PC-9 (cell line): ENCODE results near the gene ABHD16A. TPM values are rescaled to one million over a fixed set of nuclear protein-coding genes. Genes with fewer than 3 reads are reported as not detected.
A peak's percentile ranks its signal among the peaks of the same experiment; 100 is the strongest.

Experiments used
- BruUV-seq: library from RNA; stranded (reverse); fragments of 400-500 nt; replicated peaks from 2 replicates; lab custom pipeline; 2021; lab: Mats Ljungman, UMichigan
- CTCF ChIA-PET: fragments of 300-600 bp; sonication (Branson Sonifier 250); formaldehyde crosslinking; loops from one replicate; lab custom pipeline; 2022; ENCODE audit warnings: antibody characterized with exemption; lab: Charles Lee
- POLR2A ChIA-PET: fragments of 300-600 bp; sonication (Branson Sonifier 250); formaldehyde crosslinking; loops from one replicate; lab custom pipeline; 2022; ENCODE audit warnings: antibody characterized with exemption; ENCODE audit not compliant: unreplicated experiment; lab: Charles Lee
- DNase-seq, 2 experiments: peaks; one replicate each; pipeline versions ENCODE4 v3.0.0 to v3.0.0-alpha.2; 2015 to 2022; ENCODE audit warnings: mixed read lengths in 1 of 2
- H2AFZ ChIP-seq: fragments of 200-600 bp; sonication (generic); 2 replicates; pipeline ENCODE4 v1.8.1; 2017; ENCODE audit warnings: antibody characterized with exemption
- H3F3A ChIP-seq: fragments of 200-600 bp; sonication (generic); 2 replicates; pipeline ENCODE4 v1.8.1; 2017; ENCODE audit warnings: antibody characterized with exemption, mild to moderate bottlenecking, low read depth; ENCODE audit not compliant: insufficient read depth
- H3K27ac ChIP-seq: fragments of 200-600 bp; sonication (generic); 2 replicates; pipeline ENCODE4 v1.6.1; 2016; ENCODE audit warnings: mixed run types
- H3K27me3 ChIP-seq: fragments of 200-600 bp; sonication (generic); 2 replicates; pipeline ENCODE4 v1.6.1; 2016; ENCODE audit warnings: low read depth, mixed run types; ENCODE audit not compliant: insufficient read depth
- H3K36me3 ChIP-seq: fragments of 200-600 bp; sonication (generic); 2 replicates; pipeline ENCODE4 v1.6.1; 2016; ENCODE audit warnings: low read depth, mixed run types
- H3K4me1 ChIP-seq: fragments of 200-600 bp; sonication (generic); replicated peaks from 2 replicates; pipeline ENCODE4 v1.6.1; 2016; ENCODE audit warnings: mixed run types; ENCODE audit not compliant: insufficient read depth
- H3K4me2 ChIP-seq: fragments of 200-600 bp; sonication (generic); 2 replicates; pipeline ENCODE4 v1.6.1; 2017; ENCODE audit warnings: mixed run types
- H3K4me3 ChIP-seq: fragments of 200-600 bp; sonication (generic); 2 replicates; pipeline ENCODE4 v1.6.1; 2016; ENCODE audit warnings: mixed run types
- H3K79me2 ChIP-seq: fragments of 200-600 bp; sonication (generic); 2 replicates; pipeline ENCODE4 v1.6.1; 2017; ENCODE audit warnings: low read depth, mixed run types
- H3K9me2 ChIP-seq: fragments of 200-600 bp; sonication (generic); 2 replicates; pipeline ENCODE4 v1.8.1; 2017; ENCODE audit warnings: mild to moderate bottlenecking; ENCODE audit not compliant: insufficient read depth
- H3K9me3 ChIP-seq: fragments of 200-600 bp; sonication (generic); 2 replicates; pipeline ENCODE4 v1.8.1; 2016; ENCODE audit warnings: low read depth; ENCODE audit not compliant: insufficient read depth
- H4K20me1 ChIP-seq: fragments of 200-600 bp; sonication (generic); 2 replicates; pipeline ENCODE4 v1.8.1; 2017; ENCODE audit not compliant: insufficient read depth
- EZH2 ChIP-seq: fragments of 200-600 bp; sonication (generic); IDR thresholded peaks from 2 replicates; pipeline ENCODE4 v1.8.0; 2017; ENCODE audit warnings: antibody characterized with exemption, low read depth
- intact Hi-C: fragments of 100-400 bp; cut with micrococcal nuclease; formaldehyde crosslinking; loops from one replicate; pipeline ENCODE4 v1.10.0; 2022; ENCODE audit not compliant: unreplicated experiment
- total RNA-seq: library from RNA; stranded (reverse); gene quantifications from 2 replicates; pipeline ENCODE4 v1.2.3, GENCODE V29; 2021
- TF ChIP-seq, protein P1 (sequence below): fragments of 200-600 bp; sonication (generic); conservative IDR thresholded peaks from 2 replicates; pipeline ENCODE4 v1.6.1; 2017; ENCODE audit warnings: mixed run types, antibody characterized with exemption, mild to moderate bottlenecking, moderate library complexity

Gene ABHD16A
- total RNA-seq, 1 experiment from 2014 or later = 35.2 TPM

DNA sequence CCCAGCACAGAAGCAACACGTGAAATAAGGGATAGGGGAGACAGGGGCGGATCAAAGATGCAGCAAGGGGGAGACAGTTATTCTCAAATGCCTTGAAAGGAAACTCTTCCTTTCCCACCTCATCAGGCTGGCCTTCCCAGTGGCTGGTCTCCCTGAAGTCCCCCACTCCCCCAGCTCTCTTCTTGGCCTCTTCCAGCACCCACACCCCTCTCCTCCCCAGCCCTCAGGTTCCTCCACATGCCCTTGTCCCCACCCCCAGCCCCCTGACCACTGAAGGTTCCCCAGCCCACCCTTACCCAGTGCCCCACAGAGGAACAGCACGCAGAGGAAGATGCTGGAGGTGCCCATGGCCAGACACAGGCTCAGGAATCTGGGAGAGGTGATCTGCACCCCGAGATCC is 10.3 kb upstream of the ABHD16A start:
- no peak overlapping the region for H3K4me2 ChIP-seq
- H3K79me2 ChIP-seq = no peaks in the 10 kb centered on the region
- no peaks in the 10 kb centered on the region for H3K36me3 ChIP-seq
- no peak overlapping the region for H2AFZ ChIP-seq
- peaks cover 8% of the 10 kb centered on the region; the same call in 1 of the 2 replicates for H3F3A ChIP-seq
- H4K20me1 ChIP-seq = no peaks in the 10 kb centered on the region
- no peak overlapping the region for H3K27ac ChIP-seq
- CTCF ChIA-PET = no interaction called here
- POLR2A ChIA-PET = no interaction called here
- no peak for DNase-seq
- no peak overlapping the region for H3K4me3 ChIP-seq
- H3K9me2 ChIP-seq = no peaks in the 10 kb centered on the region
- H3K4me1 ChIP-seq = peaks cover 14% of the 10 kb centered on the region
- no peaks in the 10 kb centered on the region for H3K9me3 ChIP-seq
- H3K27me3 ChIP-seq = no peaks in the 10 kb centered on the region
- intact Hi-C loops = no loop called here
- no TSS peak for BruUV-seq
- TF ChIP-seq, protein P1, sequence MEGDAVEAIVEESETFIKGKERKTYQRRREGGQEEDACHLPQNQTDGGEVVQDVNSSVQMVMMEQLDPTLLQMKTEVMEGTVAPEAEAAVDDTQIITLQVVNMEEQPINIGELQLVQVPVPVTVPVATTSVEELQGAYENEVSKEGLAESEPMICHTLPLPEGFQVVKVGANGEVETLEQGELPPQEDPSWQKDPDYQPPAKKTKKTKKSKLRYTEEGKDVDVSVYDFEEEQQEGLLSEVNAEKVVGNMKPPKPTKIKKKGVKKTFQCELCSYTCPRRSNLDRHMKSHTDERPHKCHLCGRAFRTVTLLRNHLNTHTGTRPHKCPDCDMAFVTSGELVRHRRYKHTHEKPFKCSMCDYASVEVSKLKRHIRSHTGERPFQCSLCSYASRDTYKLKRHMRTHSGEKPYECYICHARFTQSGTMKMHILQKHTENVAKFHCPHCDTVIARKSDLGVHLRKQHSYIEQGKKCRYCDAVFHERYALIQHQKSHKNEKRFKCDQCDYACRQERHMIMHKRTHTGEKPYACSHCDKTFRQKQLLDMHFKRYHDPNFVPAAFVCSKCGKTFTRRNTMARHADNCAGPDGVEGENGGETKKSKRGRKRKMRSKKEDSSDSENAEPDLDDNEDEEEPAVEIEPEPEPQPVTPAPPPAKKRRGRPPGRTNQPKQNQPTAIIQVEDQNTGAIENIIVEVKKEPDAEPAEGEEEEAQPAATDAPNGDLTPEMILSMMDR = no peak
- no peak for TF ChIP-seq EZH2

DNA sequence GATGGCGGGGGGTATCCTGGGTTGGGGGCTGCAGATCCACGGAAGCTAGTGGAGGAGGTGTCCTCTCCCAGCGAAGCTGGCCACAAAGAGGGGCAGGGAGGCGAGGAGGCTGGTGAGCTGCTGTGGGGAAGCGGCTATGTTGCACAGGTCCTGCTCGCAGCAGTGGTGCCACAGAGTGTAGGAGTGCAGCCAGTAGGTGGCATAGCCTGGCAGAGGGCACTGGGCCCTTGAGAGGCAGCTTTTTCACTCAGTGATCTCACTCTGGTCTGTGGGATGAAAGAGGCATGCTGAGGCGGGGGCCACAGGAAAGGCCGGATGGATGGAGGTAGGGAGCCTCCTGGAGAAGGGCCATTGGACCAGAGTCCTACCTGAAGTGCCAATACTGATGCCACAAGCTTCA is 9.2 kb upstream of the ABHD16A start:
- no peaks in the 10 kb centered on the region for H4K20me1 ChIP-seq
- no peak overlapping the region for H3K4me2 ChIP-seq
- no peaks in the 10 kb centered on the region for H3K9me2 ChIP-seq
- POLR2A ChIA-PET = interaction anchor here (0.5 kb wide), 1 partner anchor 108 kb away, joined by 14 read pairs; no protein-coding TSS in a partner anchor
- H3K27me3 ChIP-seq = no peaks in the 10 kb centered on the region
- no TSS peak for BruUV-seq
- intact Hi-C loops = no loop called here
- H3K4me3 ChIP-seq = no peak overlapping the region
- H3K79me2 ChIP-seq = no peaks in the 10 kb centered on the region
- DNase-seq = no peak
- peaks cover under 1% of the 10 kb centered on the region; the same call in 1 of the 2 replicates for H3F3A ChIP-seq
- TF ChIP-seq, protein P1 = peak; percentile 33; the same call in 1 of the 2 replicates
- no peak for TF ChIP-seq EZH2
- CTCF ChIA-PET = interaction anchor here (1.1 kb wide), 1 partner anchor 27 kb away, joined by 3 read pairs; the partner anchor contains the start of gene MSH5
- no peak overlapping the region for H3K27ac ChIP-seq
- no peak overlapping the region for H2AFZ ChIP-seq
- peaks cover 2% of the 10 kb centered on the region for H3K4me1 ChIP-seq
- H3K9me3 ChIP-seq = no peaks in the 10 kb centered on the region
- no peaks in the 10 kb centered on the region for H3K36me3 ChIP-seq

DNA sequence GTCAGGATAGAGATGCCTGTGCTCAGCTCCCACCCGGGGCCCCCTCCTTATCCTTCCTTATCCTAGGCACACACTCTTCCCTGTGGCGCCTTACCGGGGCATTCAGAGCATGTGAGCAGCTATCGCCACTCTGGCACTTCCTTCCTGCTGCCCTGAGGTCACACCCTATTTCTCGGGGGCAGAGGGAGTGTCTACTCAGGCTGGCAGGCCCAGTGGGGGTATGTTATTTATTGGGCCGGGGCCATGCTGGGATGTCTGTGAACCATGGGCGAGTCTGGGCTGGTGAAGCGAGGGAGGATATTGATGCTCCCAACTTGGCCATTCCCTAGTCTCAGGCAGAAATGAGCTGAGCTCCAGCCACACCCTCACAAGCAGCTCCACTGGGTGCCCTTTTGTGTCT is 8.1 kb upstream of the ABHD16A start:
- H3K4me1 ChIP-seq = no peaks in the 10 kb centered on the region; the same call in 1 of the 2 replicates
- no TSS peak for BruUV-seq
- no peak overlapping the region for H2AFZ ChIP-seq
- no peaks in the 10 kb centered on the region for H3K79me2 ChIP-seq
- H3K4me3 ChIP-seq = no peak overlapping the region
- intact Hi-C loops = no loop called here
- ChIA-PET CTCF (interaction anchor here (0.5 kb wide), 2 partner anchors 17 to 59 kb away, joined by 3 to 15 read pairs; no protein-coding TSS in a partner anchor), POLR2A (no interaction called here)
- no peaks in the 10 kb centered on the region for H3K36me3 ChIP-seq
- H3K27ac ChIP-seq = no peak overlapping the region
- no peak for TF ChIP-seq EZH2
- TF ChIP-seq, protein P1 = no peak
- H3K9me2 ChIP-seq = no peaks in the 10 kb centered on the region
- no peak overlapping the region for H3K4me2 ChIP-seq
- H3F3A ChIP-seq = no peaks in the 10 kb centered on the region
- no peak for DNase-seq
- no peaks in the 10 kb centered on the region for H4K20me1 ChIP-seq
- no peaks in the 10 kb centered on the region for H3K27me3 ChIP-seq
- no peaks in the 10 kb centered on the region for H3K9me3 ChIP-seq
